ENCODE results near the gene DOK3. TPM values are rescaled to one million over a fixed set of nuclear protein-coding genes. Genes with fewer than 3 reads are reported as not detected.

DOK3 gene
- total and polyA plus RNA-seq, 12 donors, result 0.74 to 11.4 (median 2.3) TPM

DNA sequence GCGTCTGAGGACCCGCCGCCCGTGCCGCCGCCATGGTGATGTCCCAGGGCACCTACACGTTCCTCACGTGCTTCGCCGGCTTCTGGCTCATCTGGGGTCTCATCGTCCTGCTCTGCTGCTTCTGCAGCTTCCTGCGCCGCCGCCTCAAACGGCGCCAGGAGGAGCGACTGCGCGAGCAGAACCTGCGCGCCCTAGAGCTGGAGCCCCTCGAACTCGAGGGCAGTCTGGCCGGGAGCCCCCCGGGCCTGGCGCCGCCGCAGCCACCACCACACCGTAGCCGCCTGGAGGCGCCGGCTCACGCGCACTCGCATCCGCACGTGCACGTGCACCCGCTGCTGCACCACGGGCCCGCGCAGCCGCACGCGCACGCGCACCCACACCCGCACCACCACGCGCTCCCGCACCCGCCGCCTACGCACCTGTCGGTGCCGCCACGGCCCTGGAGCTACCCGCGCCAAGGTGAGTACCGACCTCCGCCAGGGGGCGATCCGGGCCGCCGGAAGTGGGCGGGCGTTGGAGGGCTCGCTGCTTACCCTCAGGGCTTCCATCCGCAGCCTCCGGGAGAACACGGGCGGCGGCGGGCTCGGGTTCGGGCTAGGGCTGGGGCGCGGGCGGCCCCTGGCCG, 54.5 kb downstream of the DOK3 start:
- peaks cover 0 to 33% (median 13%) of the 10 kb centered on the region in 9 donors for H3K36me3 ChIP-seq
- H3K4me1 ChIP-seq, result peaks cover 10 to 57% (median 38%) of the 10 kb centered on the region in 9 donors
- H3K27ac ChIP-seq, result peak overlapping the region in 9 of 10 donors; percentile 65 to 82 (median 75)
- no peaks in the 10 kb centered on the region for H3K9me3 ChIP-seq
- peak; percentile 24 to 62 (median 39) for ATAC-seq
- peaks cover 0 to 31% (median 0%) of the 10 kb centered on the region in 7 donors for H3K27me3 ChIP-seq
- peak overlapping the region; percentile 39 to 84 (median 63) for H3K4me3 ChIP-seq
- intact Hi-C loops (cut with DNase I), result loop anchor here (1.0 to 10.0 kb wide), 12 partner anchors 30 to 340 kb away; partner anchors contain the start of genes MXD3 (in 2 of the 10) and PDLIM7 (in 2 of the 10)
- TF ChIP-seq, protein P1, sequence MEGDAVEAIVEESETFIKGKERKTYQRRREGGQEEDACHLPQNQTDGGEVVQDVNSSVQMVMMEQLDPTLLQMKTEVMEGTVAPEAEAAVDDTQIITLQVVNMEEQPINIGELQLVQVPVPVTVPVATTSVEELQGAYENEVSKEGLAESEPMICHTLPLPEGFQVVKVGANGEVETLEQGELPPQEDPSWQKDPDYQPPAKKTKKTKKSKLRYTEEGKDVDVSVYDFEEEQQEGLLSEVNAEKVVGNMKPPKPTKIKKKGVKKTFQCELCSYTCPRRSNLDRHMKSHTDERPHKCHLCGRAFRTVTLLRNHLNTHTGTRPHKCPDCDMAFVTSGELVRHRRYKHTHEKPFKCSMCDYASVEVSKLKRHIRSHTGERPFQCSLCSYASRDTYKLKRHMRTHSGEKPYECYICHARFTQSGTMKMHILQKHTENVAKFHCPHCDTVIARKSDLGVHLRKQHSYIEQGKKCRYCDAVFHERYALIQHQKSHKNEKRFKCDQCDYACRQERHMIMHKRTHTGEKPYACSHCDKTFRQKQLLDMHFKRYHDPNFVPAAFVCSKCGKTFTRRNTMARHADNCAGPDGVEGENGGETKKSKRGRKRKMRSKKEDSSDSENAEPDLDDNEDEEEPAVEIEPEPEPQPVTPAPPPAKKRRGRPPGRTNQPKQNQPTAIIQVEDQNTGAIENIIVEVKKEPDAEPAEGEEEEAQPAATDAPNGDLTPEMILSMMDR (IDR thresholded peaks at IDR 0.05), result peak; percentile 48 to 82 (median 73)
- 0% methylated on average over 69 to 80 of the region's 80 CpGs for WGBS, 2 donors
- DNase-seq, result peak; percentile 78 to 82

DNA sequence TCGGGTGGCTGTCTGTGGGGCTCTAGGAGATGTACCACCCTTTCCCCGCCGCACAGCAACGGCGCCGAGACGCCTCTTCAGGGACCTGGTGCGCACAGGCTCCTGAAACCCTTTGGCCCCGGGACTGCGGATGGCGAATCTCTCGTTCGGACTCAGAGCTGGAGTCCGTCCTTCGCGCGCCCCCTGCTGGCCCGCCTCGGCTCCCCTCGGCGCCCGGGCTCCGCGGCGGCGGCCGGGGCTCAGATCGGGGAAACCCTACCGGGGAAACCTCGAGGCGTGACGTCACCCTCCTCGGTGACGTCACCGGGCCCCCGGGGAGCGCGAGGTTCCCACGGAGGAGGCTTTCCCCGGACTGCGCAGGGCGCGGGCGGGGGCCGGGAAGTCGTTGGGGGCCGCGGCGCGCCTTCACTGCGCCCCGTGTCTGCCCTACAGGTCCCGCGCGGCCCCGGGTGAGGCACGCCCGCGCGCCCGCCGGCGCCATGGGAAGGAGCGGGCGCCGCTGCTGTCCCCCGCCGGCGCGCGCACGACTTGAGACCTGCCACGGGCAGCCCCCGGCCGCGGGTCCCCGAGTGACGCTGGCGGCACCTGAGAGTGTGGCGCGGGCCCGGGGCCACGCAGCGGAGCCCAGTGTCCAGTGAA, 55.1 kb downstream of the DOK3 start:
- Histone ChIP-seq H3K36me3 (peaks cover 0 to 28% (median 13%) of the 10 kb centered on the region in 9 donors), H3K9me3 (no peaks in the 10 kb centered on the region), H3K27ac (peak overlapping the region; percentile 1 to 82 (median 74)), H3K4me3 (peak overlapping the region; percentile 39 to 84 (median 63)), H3K4me1 (peaks cover 10 to 57% (median 38%) of the 10 kb centered on the region in 9 donors), H3K27me3 (peaks cover 0 to 38% (median 2%) of the 10 kb centered on the region in 7 donors)
- TF ChIP-seq, protein P1 (IDR thresholded peaks at IDR 0.05), result peak; percentile 88 to 98 (median 93)
- intact Hi-C loops (cut with DNase I), result loop anchor here (1.0 to 10.0 kb wide), 17 partner anchors 30 to 340 kb away; partner anchors contain the start of genes PDLIM7 (in 3 of the 10), F12 (in 2 of the 10), MXD3 (in 2 of the 10) and PFN3 (in 1 of the 10)
- DNase-seq, result peak; percentile 91 to 93
- 0 to 1% methylated on average over 62 to 84 of the region's 84 CpGs for WGBS, 2 donors
- peak; percentile 63 to 77 (median 74) for ATAC-seq

DNA sequence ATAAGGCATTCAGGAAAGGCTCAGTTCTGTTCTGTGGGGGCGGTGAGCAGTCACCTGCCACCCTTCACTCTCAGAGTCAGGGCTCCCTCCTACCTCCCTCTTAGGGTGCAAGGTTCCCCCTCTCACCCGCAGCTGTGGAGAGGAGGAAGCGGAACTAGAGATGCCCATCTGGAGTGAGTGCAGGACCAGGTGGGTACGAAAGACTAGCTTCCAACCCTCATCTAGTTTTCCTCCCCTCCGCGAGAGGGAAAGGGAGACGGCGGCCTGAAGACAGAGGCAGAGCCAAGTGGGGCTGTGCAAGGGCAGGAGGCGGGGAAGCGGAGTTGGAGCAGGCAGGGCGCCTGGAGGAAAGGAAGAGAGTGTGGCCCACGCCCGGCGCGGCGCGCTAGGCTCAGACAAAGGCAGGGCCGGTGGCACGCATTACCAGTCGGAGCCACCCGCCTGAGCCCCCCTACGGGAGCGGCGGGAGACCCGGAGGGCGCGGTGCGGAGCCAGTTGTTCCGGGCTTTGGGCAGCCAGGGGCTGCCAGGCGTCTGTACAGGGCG, 55.7 kb downstream of the DOK3 start:
- ATAC-seq (peak in 7 of 8 donors; percentile 7 to 28 (median 18)), DNase-seq (peak in 1 of 2 donors; percentile 46)
- Histone ChIP-seq H3K36me3 (peaks cover 0 to 22% (median 10%) of the 10 kb centered on the region in 9 donors), H3K4me1 (peaks cover 10 to 57% (median 38%) of the 10 kb centered on the region in 9 donors), H3K4me3 (peak overlapping the region; percentile 15 to 84 (median 63)), H3K9me3 (no peaks in the 10 kb centered on the region), H3K27me3 (peaks cover 0 to 43% (median 2%) of the 10 kb centered on the region in 7 donors), H3K27ac (peak overlapping the region; percentile 1 to 82 (median 74))
- TF ChIP-seq, protein P1 (IDR thresholded peaks at IDR 0.05), result no peak
- intact Hi-C loops (cut with DNase I), result loop anchor here (1.0 to 10.0 kb wide), 14 partner anchors 29 to 339 kb away; partner anchors contain the start of genes F12 (in 2 of the 10), MXD3 (in 2 of the 10), PDLIM7 (in 2 of the 10) and PFN3 (in 1 of the 10)
- 9% methylated on average over 31 of the region's 31 CpGs for WGBS, 2 donors

Data from heart right ventricle (tissue), 16 donors.